ENCODE results near the gene THAP7.
A peak's percentile ranks its signal among the peaks of the same experiment; 100 is the strongest.

THAP7 gene

GRCh38 chr22:20952544-20953341 is 49.2 kb downstream of the THAP7 start:
- no peak for DNase-seq (ENCODE audit: low read depth, low spot score)
- H3K27ac ChIP-seq: peak overlapping the region; percentile 99

- no peak for DNase-seq (ENCODE audit: low read depth, low spot score)
- H3K27ac ChIP-seq: peak overlapping the region; percentile 99
Observed at GRCh38 chr22:20951932-20952380, 50.0 kb downstream of the THAP7 start.

GRCh38 chr22:20951151-20951931 is 50.6 kb downstream of the THAP7 start:
- peak overlapping the region; percentile 99 for H3K27ac ChIP-seq
- DNase-seq (ENCODE audit: low read depth, low spot score): no peak

GRCh38 chr22:20949698-20950183 is 52.2 kb downstream of the THAP7 start:
- DNase-seq (ENCODE audit: low read depth, low spot score): no peak
- H3K27ac ChIP-seq: peak overlapping the region; percentile 99

Data from epithelial cell of prostate (primary cell).